HEK293 (cell line): ENCODE measurements around the gene RAB10.

Experiments
- CTCF ChIA-PET: fragments of 350-600 bp; formaldehyde crosslinking; extraction: SDS; loops from one replicate; lab custom pipeline; 2021; ENCODE audit warnings: antibody characterized with exemption; lab: Yijun Ruan, JAX
- POLR2A ChIA-PET: fragments of 300-600 bp; formaldehyde crosslinking; extraction: SDS; loops from one replicate; lab custom pipeline; 2020; ENCODE audit warnings: antibody characterized with exemption, inconsistent platforms; lab: Yijun Ruan, JAX
- H3K27ac ChIP-seq: fragments of 200-500 bp; sonication (Bioruptor generic); 2 replicates; pipeline ENCODE4 v1.5.1; 2014; ENCODE audit warnings: low read depth, low read length, control low read depth, inconsistent platforms; ENCODE audit errors: extremely low read depth
- H3K36me3 ChIP-seq, 2 experiments: fragments of 200-500 bp in 1 of 2; sonication (Bioruptor generic) in 1 of 2; 1 replicate in 1 of 2; 2 replicates in 1 of 2; pipeline ENCODE4 v1.5.1; 2014 to 2017; ENCODE audit warnings: inconsistent platforms in 2 of 2, low read length in 2 of 2; ENCODE audit not compliant: control insufficient read depth in 2 of 2, insufficient read depth in 1 of 2
- H3K4me1 ChIP-seq: fragments of 200-500 bp; sonication (Bioruptor generic); 2 replicates; pipeline ENCODE4 v1.5.1; 2014; ENCODE audit warnings: mild to moderate bottlenecking, low read length, inconsistent platforms; ENCODE audit not compliant: control insufficient read depth, insufficient read depth
- H3K4me3 ChIP-seq: 2 replicates; pipeline ENCODE4 v1.5.1; 2011; ENCODE audit warnings: low read depth, mild to moderate bottlenecking, control low read depth, low read length, moderate library complexity
- H3K9me3 ChIP-seq: fragments of 200-500 bp; sonication (Bioruptor generic); 2 replicates; pipeline ENCODE4 v1.5.1; 2014; ENCODE audit warnings: low read depth, low read length, inconsistent platforms; ENCODE audit not compliant: control insufficient read depth, insufficient read depth
- GLI4 ChIP-seq: fragments of 450-650 bp; formaldehyde crosslinking; IDR thresholded peaks from 2 replicates; pipeline ENCODE4 v1.5.1; 2016; ENCODE audit warnings: missing biosample characterization, missing genetic modification characterization
- GLIS1 ChIP-seq: fragments of 450-650 bp; formaldehyde crosslinking; IDR thresholded peaks from 2 replicates; pipeline ENCODE4 v1.5.1; 2016; ENCODE audit warnings: missing biosample characterization, missing genetic modification characterization
- KLF16 ChIP-seq: fragments of 450-650 bp; formaldehyde crosslinking; IDR thresholded peaks from 2 replicates; pipeline ENCODE4 v1.5.1; 2017; ENCODE audit warnings: missing biosample characterization, missing genetic modification characterization
- ZBTB20 ChIP-seq: fragments of 450-650 bp; formaldehyde crosslinking; IDR thresholded peaks from 2 replicates; pipeline ENCODE4 v1.5.1; 2016; ENCODE audit warnings: missing biosample characterization, missing genetic modification characterization
- ZEB2 ChIP-seq: fragments of 450-650 bp; formaldehyde crosslinking; IDR thresholded peaks from 2 replicates; pipeline ENCODE4 v1.5.1; 2016; ENCODE audit warnings: missing biosample characterization, missing genetic modification characterization
- ZFHX2 ChIP-seq: fragments of 450-650 bp; formaldehyde crosslinking; conservative IDR thresholded peaks from 2 replicates; pipeline ENCODE4 v1.5.1; 2016; ENCODE audit warnings: missing biosample characterization, missing genetic modification characterization
- ZFP41 ChIP-seq: fragments of 450-650 bp; formaldehyde crosslinking; IDR thresholded peaks from 2 replicates; pipeline ENCODE4 v1.5.1; 2016; ENCODE audit warnings: missing biosample characterization, missing genetic modification characterization, borderline replicate concordance
- ZNF114 ChIP-seq: fragments of 450-650 bp; formaldehyde crosslinking; IDR thresholded peaks from 2 replicates; pipeline ENCODE4 v1.5.0; 2017; ENCODE audit warnings: missing biosample characterization, missing genetic modification characterization
- ZNF155 ChIP-seq: fragments of 450-650 bp; formaldehyde crosslinking; IDR thresholded peaks from 2 replicates; pipeline ENCODE4 v1.5.1; 2016; ENCODE audit warnings: missing biosample characterization, missing genetic modification characterization
- ZNF18 ChIP-seq: fragments of 450-650 bp; formaldehyde crosslinking; IDR thresholded peaks from 2 replicates; pipeline ENCODE4 v1.5.1; 2016; ENCODE audit warnings: missing biosample characterization, missing genetic modification characterization
- ZNF24 ChIP-seq: fragments of 450-650 bp; formaldehyde crosslinking; IDR thresholded peaks from 2 replicates; pipeline ENCODE4 v1.5.1; 2016; ENCODE audit warnings: missing biosample characterization, missing genetic modification characterization
- ZNF248 ChIP-seq: fragments of 450-650 bp; formaldehyde crosslinking; IDR thresholded peaks from 2 replicates; pipeline ENCODE4 v1.5.1; 2017; ENCODE audit warnings: missing biosample characterization, missing genetic modification characterization
- ZNF324 ChIP-seq: fragments of 450-650 bp; formaldehyde crosslinking; IDR thresholded peaks from 2 replicates; pipeline ENCODE4 v1.5.1; 2016; ENCODE audit warnings: missing biosample characterization, missing genetic modification characterization
- ZNF416 ChIP-seq: fragments of 450-650 bp; formaldehyde crosslinking; IDR thresholded peaks from 2 replicates; pipeline ENCODE4 v1.5.1; 2016; ENCODE audit warnings: missing biosample characterization, missing genetic modification characterization
- ZNF529 ChIP-seq: fragments of 450-650 bp; formaldehyde crosslinking; IDR thresholded peaks from 2 replicates; pipeline ENCODE4 v1.5.1; 2017; ENCODE audit warnings: missing genetic modification characterization, missing biosample characterization; ENCODE audit not compliant: insufficient replicate concordance
- ZNF561 ChIP-seq: fragments of 450-650 bp; IDR thresholded peaks from 2 replicates; pipeline ENCODE4 v1.5.1; 2018; ENCODE audit warnings: missing biosample characterization, missing genetic modification characterization, borderline replicate concordance
- ZNF623 ChIP-seq: fragments of 450-650 bp; formaldehyde crosslinking; IDR thresholded peaks from 2 replicates; pipeline ENCODE4 v1.5.1; 2016; ENCODE audit warnings: missing biosample characterization, missing genetic modification characterization
- ZNF639 ChIP-seq: fragments of 450-650 bp; formaldehyde crosslinking; IDR thresholded peaks from 2 replicates; pipeline ENCODE4 v1.5.1; 2016; ENCODE audit warnings: missing biosample characterization, missing genetic modification characterization
- ZNF76 ChIP-seq: fragments of 450-650 bp; formaldehyde crosslinking; IDR thresholded peaks from 2 replicates; pipeline ENCODE4; 2016; ENCODE audit warnings: low read depth, missing biosample characterization, missing genetic modification characterization, borderline replicate concordance
- ZNF791 ChIP-seq: fragments of 450-650 bp; formaldehyde crosslinking; IDR thresholded peaks from 2 replicates; pipeline ENCODE4 v1.5.1; 2016; ENCODE audit warnings: missing biosample characterization, missing genetic modification characterization
- TF ChIP-seq, protein P1 (sequence below): fragments of 450-650 bp; formaldehyde crosslinking; IDR thresholded peaks from 2 replicates; pipeline ENCODE4 v1.5.1; 2016; ENCODE audit warnings: missing biosample characterization, missing genetic modification characterization
- TF ChIP-seq, protein P2 (sequence below): fragments of 450-650 bp; formaldehyde crosslinking; IDR thresholded peaks from 2 replicates; pipeline ENCODE4 v1.5.1; 2017; ENCODE audit warnings: missing biosample characterization, missing genetic modification characterization

RAB10 gene

GRCh38 chr2:26067980-26068507, 34.2 kb downstream of the RAB10 start:
- CTCF ChIA-PET: interaction anchor here (0.6 to 0.7 kb wide), 4 partner anchors 73 to 517 kb away, joined by 3 to 4 read pairs (median 4); no protein-coding TSS in a partner anchor
- H3K4me1 ChIP-seq: no peaks in the 10 kb centered on the region
- TF ChIP-seq ZNF114 (tag by site-specific recombination) (no peak), ZNF623 (tag by site-specific recombination) (no peak), ZNF324 (tag by site-specific recombination) (no peak), ZNF155 (tag by site-specific recombination) (no peak), ZNF416 (tag by site-specific recombination) (no peak), ZNF639 (no peak), ZNF791 (tag by site-specific recombination) (no peak), ZNF529 (tag by site-specific recombination) (no peak), ZEB2 (no peak), GLIS1 (tag by site-specific recombination) (no peak), ZBTB20 (tag by site-specific recombination) (no peak)
- TF ChIP-seq, protein P1, sequence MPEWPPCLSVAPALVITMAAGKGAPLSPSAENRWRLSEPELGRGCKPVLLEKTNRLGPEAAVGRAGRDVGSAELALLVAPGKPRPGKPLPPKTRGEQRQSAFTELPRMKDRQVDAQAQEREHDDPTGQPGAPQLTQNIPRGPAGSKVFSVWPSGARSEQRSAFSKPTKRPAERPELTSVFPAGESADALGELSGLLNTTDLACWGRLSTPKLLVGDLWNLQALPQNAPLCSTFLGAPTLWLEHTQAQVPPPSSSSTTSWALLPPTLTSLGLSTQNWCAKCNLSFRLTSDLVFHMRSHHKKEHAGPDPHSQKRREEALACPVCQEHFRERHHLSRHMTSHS (tag by site-specific recombination): no peak
- H3K27ac ChIP-seq: no peak overlapping the region
- no peaks in the 10 kb centered on the region for H3K9me3 ChIP-seq
- peaks cover 0 to 3% of the 10 kb centered on the region in 2 experiments; a peak in 2 of 3 replicates for H3K36me3 ChIP-seq
- POLR2A ChIA-PET: no interaction called here
- H3K4me3 ChIP-seq: no peak overlapping the region

DNA sequence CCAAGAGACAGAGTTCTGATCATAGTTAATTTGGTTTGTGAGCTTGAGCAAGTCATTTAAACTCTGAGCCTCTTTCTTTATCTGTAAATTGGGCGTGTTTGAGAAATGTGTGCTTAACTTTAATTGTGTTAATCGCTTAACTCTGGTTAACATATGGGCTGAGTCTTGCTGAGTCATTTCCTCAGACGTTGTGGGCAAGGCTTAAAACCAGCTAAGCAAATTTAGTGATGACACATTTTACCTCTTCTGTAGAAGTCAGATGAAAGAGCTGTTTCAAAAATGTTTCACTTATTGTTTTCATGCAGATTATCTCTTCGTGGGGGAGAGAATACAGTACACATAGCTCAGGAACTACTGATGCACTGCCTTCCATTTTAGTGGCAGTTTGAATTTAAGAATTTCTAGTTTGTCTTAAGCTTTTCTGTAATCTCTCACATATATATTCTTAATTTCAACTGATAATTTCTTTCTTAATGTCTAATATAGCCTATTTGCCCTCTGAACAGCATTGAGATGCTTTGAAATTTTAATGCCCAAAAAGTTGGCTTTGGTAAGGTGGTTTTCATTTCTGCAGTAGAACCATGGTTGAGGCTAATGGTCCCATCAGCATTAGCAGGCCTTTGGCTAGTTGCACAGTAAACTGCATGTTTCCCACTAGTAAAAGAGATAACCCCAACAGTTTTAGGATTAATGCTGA, 34.9 kb downstream of the RAB10 start:
- CTCF ChIA-PET: interaction anchor here (0.6 to 0.9 kb wide), 4 partner anchors 19 to 509 kb away, joined by 3 to 4 read pairs (median 3); no protein-coding TSS in a partner anchor
- POLR2A ChIA-PET: no interaction called here

DNA sequence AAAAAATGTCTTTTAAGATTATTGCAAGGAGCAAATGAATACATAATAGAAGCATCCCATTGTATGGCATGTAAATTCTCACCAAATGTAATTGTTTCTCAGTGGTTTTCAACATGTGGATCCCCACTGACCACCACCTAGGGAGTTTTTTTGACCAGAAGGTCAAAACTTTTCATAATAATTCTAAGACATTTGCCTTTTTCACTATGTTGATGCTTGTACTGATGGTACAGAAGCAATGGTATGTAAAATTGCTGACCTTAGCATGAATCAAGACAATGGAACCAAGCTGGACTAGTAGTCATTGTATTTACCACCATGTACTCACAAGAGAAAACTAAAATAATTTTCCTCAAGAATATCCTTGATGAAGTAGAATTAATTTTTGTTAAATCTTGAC, 36.8 kb downstream of the RAB10 start:
- H3K9me3 ChIP-seq: no peaks in the 10 kb centered on the region
- TF ChIP-seq GLI4 (tag by site-specific recombination) (no peak), ZNF18 (no peak), ZNF248 (tag by site-specific recombination) (no peak), ZFHX2 (tag by site-specific recombination) (no peak), ZNF791 (tag by site-specific recombination) (no peak), ZFP41 (tag by site-specific recombination) (no peak)
- ChIA-PET POLR2A (no interaction called here), CTCF (interaction anchor here (0.9 kb wide), 1 partner anchor 11 kb away, joined by 5 read pairs; no protein-coding TSS in a partner anchor)
- no peak overlapping the region for H3K27ac ChIP-seq
- peaks cover 0 to under 1% of the 10 kb centered on the region in 2 experiments; a peak in 1 of 3 replicates for H3K36me3 ChIP-seq
- H3K4me3 ChIP-seq: no peak overlapping the region
- peaks cover 14% of the 10 kb centered on the region for H3K4me1 ChIP-seq

More for the DNA sequence above, 34.9 kb downstream of the RAB10 start:
- no peak for TF ChIP-seq ZNF561
- no peak for TF ChIP-seq ZNF76 (tag by site-specific recombination)
- TF ChIP-seq KLF16 (tag by site-specific recombination): no peak
- TF ChIP-seq ZNF24 (tag by site-specific recombination): no peak
- TF ChIP-seq, protein P2, sequence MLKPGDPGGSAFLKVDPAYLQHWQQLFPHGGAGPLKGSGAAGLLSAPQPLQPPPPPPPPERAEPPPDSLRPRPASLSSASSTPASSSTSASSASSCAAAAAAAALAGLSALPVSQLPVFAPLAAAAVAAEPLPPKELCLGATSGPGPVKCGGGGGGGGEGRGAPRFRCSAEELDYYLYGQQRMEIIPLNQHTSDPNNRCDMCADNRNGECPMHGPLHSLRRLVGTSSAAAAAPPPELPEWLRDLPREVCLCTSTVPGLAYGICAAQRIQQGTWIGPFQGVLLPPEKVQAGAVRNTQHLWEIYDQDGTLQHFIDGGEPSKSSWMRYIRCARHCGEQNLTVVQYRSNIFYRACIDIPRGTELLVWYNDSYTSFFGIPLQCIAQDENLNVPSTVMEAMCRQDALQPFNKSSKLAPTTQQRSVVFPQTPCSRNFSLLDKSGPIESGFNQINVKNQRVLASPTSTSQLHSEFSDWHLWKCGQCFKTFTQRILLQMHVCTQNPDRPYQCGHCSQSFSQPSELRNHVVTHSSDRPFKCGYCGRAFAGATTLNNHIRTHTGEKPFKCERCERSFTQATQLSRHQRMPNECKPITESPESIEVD: 0 out of 2 replicates have a peak, but pooled peaks have one; percentile 10
- peak; percentile 8; the same call in 1 of the 2 replicates for TF ChIP-seq GLIS1 (tag by site-specific recombination)
- H3K4me3 ChIP-seq: no peak overlapping the region
- H3K4me1 ChIP-seq: 0 out of 2 replicates have a peak, but pooled peaks cover 3% of the 10 kb centered on the region
- H3K27ac ChIP-seq: no peak overlapping the region
- H3K9me3 ChIP-seq: no peaks in the 10 kb centered on the region
- peaks cover 0 to 3% of the 10 kb centered on the region in 2 experiments; a peak in 2 of 3 replicates for H3K36me3 ChIP-seq
